Inferior parietal cortex (tissue), 1 donor: Measurements from ENCODE around the gene POU2AF2.
A peak's percentile ranks its signal among the peaks of the same experiment; 100 is the strongest.
"Not testable (repeated sequence)": the region's sequence is repeated elsewhere in the genome, so short reads cannot be mapped to it uniquely, and the experiment has no call there.

Experiments
- DNase-seq: peaks from one replicate; pipeline ENCODE4 v3.0.0-alpha.2; 2016; ENCODE audit errors: extremely low spot score

POU2AF2 gene

DNA sequence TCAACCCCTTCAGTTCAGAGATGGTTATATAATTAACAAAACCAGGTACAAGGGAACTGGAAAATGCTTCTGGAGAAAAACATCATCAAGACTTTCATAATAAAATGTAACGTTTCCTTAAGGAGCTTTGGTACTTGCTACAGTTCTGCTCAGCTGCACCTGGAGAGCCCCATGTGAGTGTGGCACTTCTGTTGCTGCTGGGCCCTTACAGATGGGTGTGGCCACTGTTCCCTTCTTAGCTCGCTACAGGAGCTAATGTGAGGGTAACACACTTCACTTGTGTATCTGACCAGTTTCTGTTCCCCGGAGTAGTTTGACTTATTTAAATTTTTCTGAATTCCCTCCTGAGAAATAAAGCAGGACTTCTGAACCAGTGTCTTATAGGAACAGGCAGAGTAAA is 56.8 kb downstream of the POU2AF2 start:
- DNase-seq = no peak

DNA sequence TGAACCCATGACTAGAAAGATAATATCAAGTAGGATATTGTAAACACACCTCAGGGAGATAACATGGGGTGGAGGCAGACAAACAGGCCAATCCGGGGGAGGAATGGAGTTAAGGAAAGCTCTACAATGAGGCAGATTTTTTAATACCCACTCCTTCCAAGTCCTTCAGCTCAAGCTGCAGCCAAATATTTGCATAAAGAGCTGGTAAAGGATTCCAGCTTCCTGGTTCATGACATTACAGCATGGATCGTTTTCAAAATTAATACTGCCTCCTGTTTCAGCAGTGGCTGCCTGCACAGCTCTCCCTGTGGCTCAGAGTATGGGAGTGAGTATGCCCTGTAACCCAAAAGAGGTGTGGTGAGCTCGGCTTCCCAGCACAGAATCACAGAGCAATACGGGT is 57.9 kb downstream of the POU2AF2 start:
- no peak for DNase-seq

DNA sequence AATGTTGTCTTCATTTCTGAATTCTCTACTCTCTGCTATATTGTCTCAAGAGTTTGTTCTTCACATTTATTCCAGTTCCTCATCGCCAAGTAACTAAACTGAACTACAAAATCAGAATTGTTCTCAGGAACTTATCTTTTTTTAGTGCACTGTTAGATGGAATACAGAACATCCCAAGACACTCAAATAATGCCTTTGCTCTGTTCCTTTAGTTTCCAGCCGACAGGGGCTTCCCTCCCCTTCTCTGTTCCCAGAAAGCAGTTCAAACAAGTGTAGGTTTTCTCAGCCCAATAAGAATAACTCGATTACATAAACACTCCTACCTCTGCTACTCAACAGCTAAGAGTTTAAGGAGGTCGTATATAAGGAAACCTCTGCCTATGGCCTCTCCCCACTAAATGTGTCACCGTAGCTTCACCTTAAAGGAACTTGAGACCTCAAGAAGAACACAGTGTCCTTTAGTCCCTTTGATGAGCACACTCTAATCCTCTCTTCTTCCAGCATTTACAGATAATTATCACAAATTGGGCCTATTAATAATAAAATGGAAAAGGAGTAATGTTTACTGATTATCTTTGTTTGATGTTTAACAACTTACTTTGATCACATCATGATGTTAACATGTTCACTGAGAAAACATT is 59.8 kb downstream of the POU2AF2 start:
- DNase-seq = no peak

DNA sequence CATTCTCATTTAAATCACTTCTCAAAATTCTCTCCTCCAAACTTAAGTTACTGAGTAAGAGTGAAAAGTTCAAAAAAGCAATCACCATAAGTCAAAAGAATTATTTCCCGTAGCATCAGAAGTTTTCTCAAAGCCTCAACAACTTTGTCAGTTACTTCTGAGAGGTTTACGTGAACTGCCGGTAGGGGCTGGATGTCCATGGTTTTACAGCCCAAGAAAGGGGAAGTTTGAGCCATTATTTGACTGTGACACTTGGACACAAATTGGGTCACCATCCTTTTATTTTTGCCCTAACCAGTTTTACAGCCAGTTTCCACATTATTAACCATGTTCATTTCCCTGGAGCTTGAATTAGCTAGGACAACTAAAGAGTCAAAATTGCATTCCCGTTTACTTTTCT is 60.4 kb downstream of the POU2AF2 start:
- no peak for DNase-seq

DNA sequence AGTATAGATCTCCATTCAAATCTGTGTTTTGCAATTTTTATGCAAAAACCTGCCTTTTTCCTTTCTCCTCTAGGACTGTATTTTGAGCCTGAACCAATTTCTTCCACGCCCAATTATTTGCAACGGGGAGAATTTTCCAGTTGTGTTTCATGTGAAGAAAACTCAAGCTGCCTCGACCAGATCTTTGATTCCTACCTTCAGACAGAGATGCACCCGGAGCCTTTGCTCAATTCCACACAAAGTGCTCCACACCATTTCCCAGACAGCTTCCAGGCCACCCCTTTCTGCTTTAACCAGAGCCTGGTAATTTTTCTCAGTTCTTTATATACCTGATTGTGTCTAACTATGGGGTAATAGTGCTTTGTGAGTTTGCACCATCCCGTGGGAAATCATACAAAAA is 60.8 kb downstream of the POU2AF2 start:
- no peak for DNase-seq

DNA sequence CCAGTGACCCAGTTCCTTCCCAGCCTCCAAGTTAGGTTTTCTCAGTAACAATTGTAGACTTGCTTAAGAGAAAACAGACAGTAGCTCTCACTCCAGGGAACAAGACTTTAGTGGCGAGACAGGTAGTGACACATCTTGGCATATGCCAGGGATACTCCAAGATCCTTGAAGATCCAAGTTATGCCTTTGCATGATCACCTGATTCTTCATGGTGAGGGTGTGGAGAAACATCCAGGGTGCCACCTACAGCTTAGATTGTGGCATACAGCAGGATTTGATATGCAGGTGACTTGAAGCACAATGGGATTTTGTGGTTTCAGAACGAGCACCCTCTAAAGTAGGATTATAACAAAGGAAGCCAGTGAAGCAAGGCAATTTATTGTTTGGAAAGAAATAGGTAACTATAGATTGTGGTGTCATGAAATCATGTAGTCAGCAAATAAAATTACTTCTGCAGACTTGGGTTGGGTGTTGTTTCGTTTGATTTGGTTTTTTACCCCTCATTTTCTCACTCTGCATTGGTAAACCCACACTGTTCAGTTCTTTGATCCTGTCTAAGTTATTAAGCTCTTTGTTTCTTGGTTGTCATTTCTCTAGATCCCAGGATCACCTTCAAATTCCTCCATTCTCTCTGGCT is 62.1 kb downstream of the POU2AF2 start:
- no peak for DNase-seq

DNA sequence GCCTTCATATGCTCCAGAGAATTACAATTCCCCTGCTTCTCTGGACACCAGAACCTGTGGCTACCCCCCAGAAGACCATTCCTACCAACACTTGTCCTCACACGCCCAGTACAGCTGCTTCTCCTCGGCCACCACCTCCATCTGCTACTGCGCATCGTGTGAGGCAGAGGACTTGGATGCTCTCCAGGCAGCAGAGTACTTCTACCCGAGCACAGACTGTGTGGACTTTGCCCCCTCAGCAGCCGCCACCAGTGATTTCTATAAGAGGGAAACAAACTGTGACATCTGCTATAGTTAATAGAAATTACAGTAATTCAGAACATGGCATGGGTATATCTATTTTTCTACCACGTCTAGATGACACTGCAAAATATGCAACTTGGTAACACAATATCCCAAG is 62.6 kb downstream of the POU2AF2 start:
- DNase-seq = no peak

DNA sequence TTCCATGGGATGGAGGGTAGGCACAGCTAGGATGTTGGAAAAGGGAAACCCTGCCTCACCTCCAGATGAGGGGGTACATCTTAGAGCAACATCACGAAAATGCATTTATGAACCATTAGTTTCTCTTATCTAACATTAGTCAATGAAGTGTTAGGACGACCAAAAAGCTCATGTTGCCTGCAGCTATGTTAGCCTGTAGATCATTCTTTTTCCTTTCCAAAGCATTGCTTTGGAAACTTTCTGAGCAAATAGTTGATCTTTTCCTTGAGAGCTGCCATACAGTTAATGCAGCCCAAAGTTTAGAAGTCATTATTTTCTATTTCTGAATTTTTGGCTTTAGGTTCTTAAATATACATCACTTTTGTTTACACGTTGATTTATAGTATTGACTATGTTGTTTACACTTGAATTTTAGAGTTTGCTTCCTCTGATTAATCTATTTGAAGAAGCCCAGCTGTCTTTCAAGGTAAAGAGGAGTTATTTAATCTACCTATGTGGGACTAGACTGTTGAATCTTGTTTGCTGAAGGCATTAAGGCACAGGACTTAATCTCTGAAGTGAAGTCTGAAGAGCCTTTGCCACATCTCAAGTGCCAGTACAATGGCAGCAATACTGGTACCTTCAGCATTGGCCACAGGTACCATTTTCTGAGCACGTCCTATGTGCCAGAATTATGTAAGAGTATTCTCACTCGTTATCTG is 63.8 kb downstream of the POU2AF2 start:
- DNase-seq = no peak

DNA sequence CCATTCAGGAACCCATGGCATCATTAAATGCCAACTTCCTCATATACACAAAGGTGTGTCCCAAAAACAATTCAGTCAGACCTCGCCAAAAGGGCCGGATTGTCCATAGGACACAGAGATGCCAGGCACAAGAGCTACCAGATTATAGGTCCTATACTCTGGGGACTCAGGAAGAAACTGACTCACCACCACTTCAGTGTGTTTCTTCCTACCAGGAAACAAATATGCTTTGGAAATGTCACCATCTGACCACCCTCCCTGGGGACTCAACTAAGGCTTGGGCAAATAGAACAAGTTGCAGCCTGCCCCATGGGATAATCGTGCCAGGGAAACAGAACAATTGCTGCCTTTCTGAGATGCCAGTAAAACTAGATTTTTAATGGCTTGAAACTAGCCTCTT is 64.6 kb downstream of the POU2AF2 start:
- DNase-seq = no peak

DNA sequence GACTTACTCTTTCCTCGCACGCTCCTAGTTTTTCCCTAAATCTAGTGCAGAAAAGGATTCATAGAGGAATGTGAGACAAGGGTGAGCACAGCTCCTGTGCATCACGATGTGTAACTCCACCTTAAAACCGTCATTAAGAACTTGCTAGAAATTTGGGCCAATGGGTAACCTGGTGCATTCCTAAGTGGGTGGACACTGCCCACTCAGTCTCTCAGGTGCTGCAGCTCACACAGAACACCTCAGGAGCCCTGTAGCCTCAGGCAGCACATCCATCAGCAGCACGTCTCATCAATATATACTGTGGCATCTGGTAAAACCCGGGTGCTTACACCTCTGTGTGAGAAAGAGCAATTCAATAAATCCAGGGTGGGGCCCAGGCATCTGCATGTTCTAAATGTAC is 65.2 kb downstream of the POU2AF2 start:
- DNase-seq = no peak

DNA sequence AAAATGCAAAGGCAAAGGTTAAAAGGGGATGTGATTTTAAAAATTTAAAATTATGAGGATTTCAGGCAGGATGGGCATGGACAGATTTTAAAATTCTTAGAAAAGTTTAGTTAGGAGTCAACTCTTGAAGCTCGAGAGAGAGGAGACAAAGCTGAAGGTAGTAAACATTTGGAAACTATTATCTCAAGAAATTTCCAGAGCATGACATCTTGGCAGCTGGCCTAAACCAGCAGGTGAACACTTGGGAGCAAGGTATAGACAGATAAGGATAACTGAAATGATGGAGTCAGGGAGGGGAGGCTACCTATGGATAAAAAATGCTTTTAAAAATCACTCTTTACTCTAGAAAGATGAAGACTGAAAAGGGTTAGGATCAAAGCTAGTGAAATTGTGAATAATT is 66.6 kb downstream of the POU2AF2 start:
- DNase-seq = no peak

DNA sequence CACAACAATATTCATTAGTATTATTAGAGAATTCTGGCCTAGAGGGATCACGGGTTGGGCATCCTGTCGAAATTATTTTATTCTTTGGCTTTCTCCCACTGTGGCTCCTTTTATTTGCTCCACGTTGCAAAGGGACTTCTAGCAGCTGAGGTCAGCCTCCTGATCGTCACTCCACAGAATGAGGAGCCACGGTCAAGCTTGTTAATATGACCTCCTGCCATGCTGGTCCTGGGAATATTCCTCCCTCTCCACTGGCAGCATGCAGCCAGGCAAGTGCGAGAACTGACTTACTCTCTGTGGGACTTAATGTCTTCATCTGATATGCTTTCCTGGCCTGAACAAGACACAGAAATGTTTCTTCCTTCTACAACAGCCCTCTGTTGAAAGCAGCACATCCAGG is 73.8 kb downstream of the POU2AF2 start:
- no peak for DNase-seq

DNA sequence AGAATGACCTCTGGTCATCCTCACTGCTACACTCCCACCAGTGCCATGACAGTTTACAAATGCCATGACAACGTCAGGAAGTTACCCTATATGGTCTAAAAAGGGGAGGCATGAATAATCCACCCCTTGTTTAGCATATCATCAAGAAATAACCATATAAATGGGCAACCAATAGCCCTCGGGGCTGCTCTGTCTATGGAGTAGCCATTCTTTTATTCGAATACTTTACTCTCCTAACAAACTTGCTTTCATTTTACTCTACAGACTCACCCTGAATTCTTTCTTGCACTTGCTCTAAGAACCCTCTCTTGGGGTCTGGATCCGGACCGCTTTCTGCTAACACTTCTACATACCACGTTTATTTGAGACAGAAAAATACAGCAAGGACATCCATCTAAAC is 74.7 kb downstream of the POU2AF2 start:
- DNase-seq = not testable (repeated sequence)

DNA sequence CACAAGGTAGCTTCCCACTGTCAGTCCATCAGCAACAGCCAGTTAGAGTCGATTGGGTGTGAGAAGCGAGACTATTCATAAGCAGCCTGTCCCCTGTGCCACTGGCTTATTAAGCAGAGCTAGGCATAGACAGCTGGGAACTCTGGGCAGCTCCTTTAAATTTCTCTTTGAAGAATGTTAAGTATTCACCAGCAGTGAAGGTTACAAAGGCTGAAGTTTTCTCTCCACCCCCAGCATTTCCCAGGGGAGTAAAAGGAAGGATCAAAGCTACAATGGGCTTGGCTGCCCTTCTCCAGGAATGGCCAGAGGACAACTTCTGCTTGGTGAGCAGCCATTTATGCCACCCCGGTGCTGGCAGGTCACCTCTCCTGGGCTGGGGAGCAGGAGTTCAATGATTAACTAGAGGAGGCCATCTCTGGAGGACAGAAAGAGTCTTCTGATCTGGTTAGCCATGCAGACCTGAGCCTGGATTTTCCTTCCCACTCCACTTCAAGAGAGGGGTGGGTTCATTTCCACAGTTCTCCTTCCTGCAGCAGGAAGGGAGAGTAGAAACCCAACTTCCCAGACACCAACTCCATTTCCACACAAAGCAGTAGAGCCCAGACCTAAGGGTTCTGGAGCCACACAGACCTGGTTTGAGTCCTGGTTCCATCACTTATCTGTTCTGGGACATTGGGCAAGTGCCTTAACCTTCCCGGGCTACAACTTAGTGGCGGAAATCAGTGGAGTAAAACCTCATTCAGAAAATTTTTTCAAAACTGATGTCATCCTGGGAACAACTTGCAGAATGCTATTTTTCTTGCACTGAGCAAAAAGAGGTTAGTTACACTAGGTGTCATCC is 75.4 kb downstream of the POU2AF2 start:
- DNase-seq = no peak

DNA sequence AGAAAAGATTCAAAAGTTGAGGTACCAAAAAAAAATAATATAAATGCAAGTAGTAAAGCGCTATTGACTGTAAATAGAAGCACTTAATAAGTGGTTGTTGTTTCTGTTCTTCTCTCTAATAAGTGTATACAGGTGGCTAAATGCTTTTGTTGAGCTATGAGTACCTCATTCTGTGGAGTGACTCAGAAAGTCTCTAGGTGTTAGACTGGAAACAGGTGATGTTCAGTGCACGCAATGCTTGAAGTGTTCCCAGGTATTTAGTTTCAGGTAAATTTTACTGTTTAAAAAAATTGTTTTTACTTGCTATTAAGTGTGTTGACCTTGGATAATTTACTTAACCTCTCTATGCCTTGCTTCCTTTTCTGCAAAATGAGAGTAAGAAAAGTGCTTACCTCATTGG is 77.0 kb downstream of the POU2AF2 start:
- DNase-seq = no peak

DNA sequence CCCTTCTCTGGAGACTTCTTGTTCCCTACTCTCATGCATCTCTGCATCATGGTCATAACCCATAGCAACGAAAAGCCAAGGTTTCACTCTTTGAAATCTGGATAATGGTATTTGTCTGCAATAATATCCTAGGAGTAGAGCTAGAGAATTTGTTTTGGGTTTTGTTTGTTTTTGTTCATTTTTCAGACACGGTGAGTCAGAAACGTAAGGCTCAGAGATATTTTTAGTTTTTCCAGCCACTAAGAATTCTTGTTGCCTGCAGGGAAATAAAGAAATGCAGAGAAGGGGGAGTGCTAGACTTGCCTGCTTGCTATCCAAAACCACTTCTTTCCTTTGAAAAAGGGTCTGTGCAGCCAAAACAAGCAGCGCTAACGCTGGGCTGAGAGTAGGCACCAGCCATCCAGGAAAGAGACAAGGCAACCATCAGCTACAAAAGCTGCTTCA is 78.8 kb downstream of the POU2AF2 start:
- DNase-seq = peak; percentile 27

DNA sequence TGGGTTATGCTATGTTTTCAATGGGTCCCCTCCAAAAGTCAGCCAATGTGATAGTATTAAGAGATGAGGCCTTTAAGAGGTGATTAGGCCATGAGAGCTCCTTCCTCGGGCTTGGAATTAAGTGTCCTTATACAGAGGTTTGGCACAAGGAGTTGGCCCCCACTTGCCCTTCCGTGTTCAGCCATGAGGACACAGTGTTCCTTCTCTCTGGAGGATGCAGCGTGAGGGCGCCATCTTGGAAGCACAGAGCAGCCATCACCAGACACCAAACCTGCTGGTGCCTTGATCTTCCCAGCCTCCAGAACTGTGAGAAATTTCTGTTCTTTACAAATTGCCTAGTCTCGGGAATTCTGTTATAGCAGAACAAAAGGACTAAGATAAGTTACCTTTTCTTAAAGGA is 79.7 kb downstream of the POU2AF2 start:
- DNase-seq = no peak

DNA sequence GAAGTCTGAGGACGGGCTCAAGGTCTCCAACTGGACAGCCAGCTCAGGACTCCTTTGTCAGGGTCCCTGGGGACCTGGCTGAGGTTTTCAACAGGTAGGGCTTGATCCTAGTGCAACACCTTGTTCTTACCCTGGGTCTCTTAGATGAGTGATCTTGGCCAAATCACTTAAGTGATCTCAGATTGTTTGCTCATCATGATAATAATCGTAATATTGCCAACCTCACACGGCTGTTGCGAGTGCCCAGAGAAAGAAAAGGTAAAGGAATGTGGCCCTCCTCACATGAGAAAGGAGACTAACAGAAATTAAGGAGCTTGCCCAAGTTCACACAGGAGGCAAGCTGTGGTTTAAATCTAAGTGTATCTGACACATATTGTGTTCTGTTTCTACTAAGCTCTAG is 81.3 kb downstream of the POU2AF2 start:
- DNase-seq = no peak

DNA sequence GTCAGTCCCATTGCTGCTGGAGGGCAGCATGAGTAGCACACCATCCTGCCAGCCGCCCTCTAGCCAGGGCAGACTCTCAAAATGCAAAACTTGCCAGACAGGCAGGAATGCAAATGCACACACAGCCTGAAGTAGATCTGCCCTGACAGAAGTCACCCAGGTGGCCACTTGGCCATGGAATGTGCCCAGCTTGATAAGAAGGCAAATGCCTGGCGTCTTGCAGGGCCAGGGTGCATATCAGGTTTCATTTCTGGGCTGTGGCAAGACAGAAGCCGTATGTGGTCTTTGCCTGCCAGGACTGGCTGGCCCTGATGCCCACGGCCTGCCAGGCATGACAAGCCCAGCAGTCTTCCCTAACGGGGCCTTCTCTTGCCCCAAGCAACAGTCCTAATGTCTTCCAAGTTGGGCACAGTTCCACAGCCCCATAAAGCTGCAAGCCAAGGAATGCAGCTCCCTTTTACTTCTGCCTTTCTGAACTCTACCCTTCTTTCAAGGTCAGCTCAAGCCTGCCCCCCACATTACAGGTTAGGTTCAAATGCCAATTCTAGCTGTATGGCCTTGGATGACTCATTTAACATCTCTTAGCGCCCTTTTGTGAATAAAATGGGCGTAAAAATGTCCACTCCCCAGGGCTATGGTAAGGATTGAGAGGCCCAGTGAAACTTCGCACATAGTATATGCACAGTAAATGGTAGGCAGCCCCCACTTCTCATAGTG is 82.5 kb downstream of the POU2AF2 start:
- DNase-seq = no peak

DNA sequence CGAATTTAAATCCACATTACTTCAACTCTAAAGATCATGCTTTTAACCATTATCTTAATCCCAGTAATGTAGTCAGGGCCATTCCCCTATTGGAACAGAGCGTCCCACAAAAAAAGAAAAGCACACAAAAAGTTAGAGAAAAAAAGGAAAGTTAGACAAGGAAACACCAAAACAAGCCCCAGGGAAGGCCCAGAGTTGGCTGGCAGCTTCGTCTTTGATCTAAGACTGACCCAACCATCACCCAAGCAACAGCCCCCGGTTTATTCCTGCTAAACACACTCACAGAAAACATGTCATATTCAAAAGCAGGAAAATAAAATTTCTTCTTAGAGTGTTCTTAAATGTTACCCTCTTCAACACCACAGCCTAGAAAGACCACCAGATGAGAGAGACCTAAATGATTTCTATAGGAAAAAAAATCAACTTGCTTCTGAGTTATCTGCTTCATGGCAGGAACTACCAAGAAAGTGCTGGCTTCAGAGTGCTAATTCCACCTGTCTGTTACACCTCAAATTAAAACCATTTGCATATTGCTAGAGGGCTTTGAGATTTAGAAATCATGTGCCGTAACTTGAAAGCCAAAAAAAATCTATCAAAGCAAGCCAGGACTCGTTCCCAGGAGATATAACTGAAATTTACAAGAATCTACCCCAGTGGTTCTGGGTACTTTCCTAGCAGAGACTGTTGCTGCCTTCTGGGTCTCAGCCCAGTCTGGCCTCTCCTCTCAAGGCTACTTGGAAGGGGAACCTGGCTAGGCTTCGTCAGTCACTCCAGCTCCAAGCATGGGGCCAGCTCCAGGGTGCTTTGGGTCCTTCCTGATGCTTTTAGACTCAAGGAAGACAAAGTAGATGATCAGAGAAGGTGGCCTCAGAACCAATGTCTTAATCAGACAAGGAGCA is 84.0 kb downstream of the POU2AF2 start:
- peak; percentile 16 for DNase-seq
